H1 (cell line): ENCODE data around the gene APOL4.

Source experiments
- CBX5 ChIP-seq: fragments of 300-800, 300-1000 bp; sonication (generic); IDR thresholded peaks from 2 replicates; pipeline ENCODE4 v1.7.1; 2016; ENCODE audit warnings: antibody characterized with exemption, low read length, low read depth
- CREB1 ChIP-seq: IDR thresholded peaks from 2 replicates; pipeline ENCODE4 v1.6.1; 2012; ENCODE audit warnings: inconsistent platforms
- CTCF ChIP-seq, 3 experiments: IDR thresholded peaks; 1 replicate in 2 of 3; 2 replicates in 1 of 3; pipeline versions ENCODE4 v1.5.1 to v1.6.1; 2011; ENCODE audit warnings: low read length in 3 of 3, mild to moderate bottlenecking in 3 of 3, inconsistent platforms in 2 of 3, low read depth in 1 of 3, moderate library complexity in 1 of 3; ENCODE audit not compliant: insufficient read depth in 1 of 3; ENCODE audit errors: control extremely low read depth in 1 of 3
- EZH2 ChIP-seq: fragments of 200-600 bp; sonication (generic); IDR thresholded peaks from 2 replicates; pipeline ENCODE4 v1.7.1; 2012; ENCODE audit warnings: low read depth, mild to moderate bottlenecking, moderate library complexity, low read length, inconsistent platforms; ENCODE audit not compliant: severe bottlenecking
- JUN ChIP-seq: IDR thresholded peaks from 2 replicates; pipeline ENCODE4 v1.6.1; 2011; ENCODE audit warnings: low read depth, mild to moderate bottlenecking, improper control_type of control experiment, low read length
- NRF1 ChIP-seq: IDR thresholded peaks from 2 replicates; pipeline ENCODE4 v1.6.1; 2011; ENCODE audit warnings: mild to moderate bottlenecking, low read depth, low read length, improper control_type of control experiment
- POLR2AphosphoS5 ChIP-seq: IDR thresholded peaks from 2 replicates; pipeline ENCODE4 v1.6.1; 2011; ENCODE audit warnings: low read depth, low read length
- RFX5 ChIP-seq: IDR thresholded peaks from 2 replicates; pipeline ENCODE4 v1.6.1; 2011; ENCODE audit warnings: low read depth, low read length, improper control_type of control experiment, borderline replicate concordance
- SRF ChIP-seq: IDR thresholded peaks from 2 replicates; pipeline ENCODE4 v1.6.1; 2011; ENCODE audit warnings: mild to moderate bottlenecking, low read depth, low read length, moderate library complexity
- TAF1 ChIP-seq: IDR thresholded peaks from 2 replicates; pipeline ENCODE4 v1.6.1; 2011; ENCODE audit warnings: mild to moderate bottlenecking, low read depth, low read length
- ZNF274 ChIP-seq: IDR thresholded peaks from 2 replicates; pipeline ENCODE4 v1.7.0; 2012; ENCODE audit warnings: low read length, borderline replicate concordance; ENCODE audit errors: extremely low read depth
- TF ChIP-seq, protein P1 (sequence below): IDR thresholded peaks from 2 replicates; pipeline ENCODE4 v1.6.1; 2011; ENCODE audit warnings: low read length, improper control_type of control experiment

DNA sequence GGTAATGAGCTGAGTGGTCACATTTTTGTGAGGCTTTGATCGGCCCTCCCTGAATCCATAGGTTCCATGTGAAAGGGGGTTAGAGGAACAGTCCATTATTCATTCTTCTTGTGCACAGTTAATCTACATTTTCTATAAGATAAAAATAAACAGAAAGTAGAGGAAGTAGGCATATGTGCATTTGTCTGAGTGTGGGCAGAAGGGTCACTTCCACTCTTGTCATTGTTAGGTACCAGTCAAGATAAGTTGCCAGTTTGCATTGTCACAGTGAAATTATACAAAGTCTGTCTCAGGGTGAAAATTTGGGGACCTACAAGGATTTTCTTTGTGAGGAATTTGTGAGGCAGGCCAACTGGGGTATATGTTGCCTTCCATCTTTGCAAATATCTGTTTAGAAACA is 4.6 kb upstream of the APOL4 start:
- TF ChIP-seq EZH2 (no peak), JUN (no peak), SRF (no peak), POLR2AphosphoS5 (no peak), CBX5 (no peak), TAF1 (no peak), ZNF274 (no peak), RFX5 (no peak), CTCF (IDR thresholded peaks at IDR 0.05; ENCODE audit: control extremely low read depth in 1 of 3, insufficient read depth in 1 of 3, low read depth in 1 of 3, low read length in 3 of 3) (no peak), NRF1 (no peak), CREB1 (no peak)
- TF ChIP-seq, protein P1, sequence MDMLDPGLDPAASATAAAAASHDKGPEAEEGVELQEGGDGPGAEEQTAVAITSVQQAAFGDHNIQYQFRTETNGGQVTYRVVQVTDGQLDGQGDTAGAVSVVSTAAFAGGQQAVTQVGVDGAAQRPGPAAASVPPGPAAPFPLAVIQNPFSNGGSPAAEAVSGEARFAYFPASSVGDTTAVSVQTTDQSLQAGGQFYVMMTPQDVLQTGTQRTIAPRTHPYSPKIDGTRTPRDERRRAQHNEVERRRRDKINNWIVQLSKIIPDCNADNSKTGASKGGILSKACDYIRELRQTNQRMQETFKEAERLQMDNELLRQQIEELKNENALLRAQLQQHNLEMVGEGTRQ = no peak
